ENCODE measurements around the gene FHOD3.

Gene FHOD3

DNA sequence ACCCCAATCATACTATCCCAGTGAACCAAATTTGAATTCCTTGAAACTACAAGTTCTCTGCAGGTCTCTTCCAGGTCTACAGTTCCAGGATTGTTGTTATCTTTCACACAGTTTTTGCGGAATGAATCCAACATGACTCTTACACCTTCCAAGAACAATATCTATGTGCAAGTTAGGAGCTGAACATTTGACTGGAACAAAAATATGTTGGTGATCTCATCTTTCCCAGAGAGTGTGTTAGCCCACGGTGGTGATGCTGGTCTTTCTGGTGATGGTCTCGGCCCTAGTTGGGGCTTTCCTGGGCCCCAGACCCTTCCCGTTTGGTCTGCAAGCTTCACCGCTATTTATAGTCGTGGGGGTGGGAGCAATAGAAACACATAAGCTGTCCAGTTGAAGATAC is 357.6 kb downstream of the FHOD3 start:
- H3K27ac ChIP-seq (ENCODE audit: low read depth, low read length): no peak overlapping the region
- H3K27me3 ChIP-seq (ENCODE audit: insufficient read depth, low read length): no peaks in the 10 kb centered on the region
- 97% methylated on average over 6 of the region's 6 CpGs for WGBS

DNA sequence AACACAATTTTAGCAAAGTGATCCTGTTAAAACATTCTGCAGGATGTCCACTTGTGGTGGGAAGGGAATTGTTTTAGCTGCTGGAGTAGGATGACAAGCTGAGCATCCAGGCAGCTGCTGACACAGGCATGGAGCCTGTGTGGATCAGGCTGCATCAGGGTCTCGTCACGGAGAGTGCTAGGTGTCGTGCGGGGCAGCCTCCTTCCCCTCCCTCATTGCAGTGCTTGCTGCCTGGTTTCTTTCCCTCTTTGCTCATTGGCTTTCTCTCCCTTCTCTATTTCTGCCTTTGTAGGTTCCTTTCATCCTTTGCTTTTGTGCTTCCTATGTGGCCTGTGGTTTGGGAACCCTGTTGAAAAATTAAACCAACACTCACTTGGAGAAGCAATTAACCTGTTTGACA is 358.4 kb downstream of the FHOD3 start:
- H3K36me3 ChIP-seq (ENCODE audit: insufficient read depth, low read length): no peaks in the 10 kb centered on the region
- H3K4me3 ChIP-seq (ENCODE audit: low read length): no peak overlapping the region
- WGBS: 88% methylated on average over 4 of the region's 4 CpGs
- no peaks in the 10 kb centered on the region for H3K27me3 ChIP-seq (ENCODE audit: insufficient read depth, low read length)
- H3K4me1 ChIP-seq (ENCODE audit: insufficient read depth, low read length): no peaks in the 10 kb centered on the region
- no peaks in the 10 kb centered on the region for H3K9me3 ChIP-seq (ENCODE audit: insufficient read depth, low read depth, low read length)
- no peak overlapping the region for H3K27ac ChIP-seq (ENCODE audit: low read depth, low read length)
- H3K9ac ChIP-seq (ENCODE audit: low read depth, low read length): no peak overlapping the region

More for the DNA sequence above, 357.6 kb downstream of the FHOD3 start:
- Histone ChIP-seq H3K4me3 (ENCODE audit: low read length) (no peak overlapping the region), H3K4me1 (ENCODE audit: insufficient read depth, low read length) (no peaks in the 10 kb centered on the region; the same call in 1 of the 2 replicates), H3K9me3 (ENCODE audit: insufficient read depth, low read depth, low read length) (no peaks in the 10 kb centered on the region), H3K9ac (ENCODE audit: low read depth, low read length) (no peak overlapping the region), H3K36me3 (ENCODE audit: insufficient read depth, low read length) (no peaks in the 10 kb centered on the region)

DNA sequence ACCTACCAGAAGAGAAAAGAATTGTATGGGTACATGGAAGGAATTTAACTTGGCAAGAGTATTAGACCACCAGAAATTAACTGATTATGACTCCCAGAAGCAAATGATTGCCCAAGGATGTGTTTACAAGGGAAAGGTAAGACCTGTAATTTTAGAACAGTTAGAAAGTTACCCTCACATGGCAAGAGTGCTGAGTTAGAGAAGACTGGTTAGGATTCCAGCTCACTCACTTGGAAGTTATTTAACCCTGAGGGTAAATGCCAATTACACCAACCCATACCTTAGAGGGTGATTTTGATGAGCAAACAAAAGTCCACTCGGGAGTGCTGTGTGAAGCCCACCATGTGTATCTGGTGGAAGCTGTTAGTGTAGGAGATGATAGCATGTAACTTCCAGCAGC is 361.1 kb downstream of the FHOD3 start:
- Histone ChIP-seq H3K4me1 (ENCODE audit: insufficient read depth, low read length) (no peaks in the 10 kb centered on the region), H3K36me3 (ENCODE audit: insufficient read depth, low read length) (no peaks in the 10 kb centered on the region), H3K4me3 (ENCODE audit: low read length) (no peak overlapping the region), H3K9me3 (ENCODE audit: insufficient read depth, low read depth, low read length) (no peaks in the 10 kb centered on the region), H3K27me3 (ENCODE audit: insufficient read depth, low read length) (no peaks in the 10 kb centered on the region), H3K27ac (ENCODE audit: low read depth, low read length) (no peak overlapping the region), H3K9ac (ENCODE audit: low read depth, low read length) (no peak overlapping the region)
- no CpG with 5 or more reads among the region's 1 CpG for WGBS

DNA sequence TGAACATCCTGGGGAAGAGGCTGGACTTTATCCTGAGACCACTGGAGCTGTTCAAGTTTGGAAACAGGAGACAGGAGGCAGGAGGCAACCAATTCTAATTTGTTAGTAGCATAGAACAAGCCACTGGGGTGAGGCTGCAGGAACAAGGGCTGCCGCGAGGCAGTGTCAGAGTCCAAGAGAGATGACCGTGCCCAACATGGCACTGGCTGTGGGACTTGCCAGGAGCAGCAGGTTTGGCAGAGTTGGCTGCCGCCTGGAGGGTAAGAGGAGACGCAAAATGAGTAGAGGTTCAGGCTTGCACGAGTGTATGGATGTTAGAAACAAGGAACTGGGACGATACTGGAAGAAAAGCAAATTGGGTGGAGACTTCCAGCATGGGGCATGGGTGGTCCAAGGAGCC is 362.8 kb downstream of the FHOD3 start:
- no peaks in the 10 kb centered on the region for H3K27me3 ChIP-seq (ENCODE audit: insufficient read depth, low read length)
- H3K4me1 ChIP-seq (ENCODE audit: insufficient read depth, low read length): no peaks in the 10 kb centered on the region
- 92% methylated on average over 7 of the region's 7 CpGs for WGBS
- no peaks in the 10 kb centered on the region for H3K36me3 ChIP-seq (ENCODE audit: insufficient read depth, low read length)
- H3K4me3 ChIP-seq (ENCODE audit: low read length): no peak overlapping the region
- no peak overlapping the region for H3K27ac ChIP-seq (ENCODE audit: low read depth, low read length)
- H3K9ac ChIP-seq (ENCODE audit: low read depth, low read length): no peak overlapping the region
- H3K9me3 ChIP-seq (ENCODE audit: insufficient read depth, low read depth, low read length): no peaks in the 10 kb centered on the region

GRCh38 chr18:36661999-36662398 is 364.5 kb downstream of the FHOD3 start:
- Histone ChIP-seq H3K4me3 (ENCODE audit: low read length) (no peak overlapping the region), H3K27me3 (ENCODE audit: insufficient read depth, low read length) (no peaks in the 10 kb centered on the region), H3K27ac (ENCODE audit: low read depth, low read length) (no peak overlapping the region), H3K9me3 (ENCODE audit: insufficient read depth, low read depth, low read length) (no peaks in the 10 kb centered on the region), H3K4me1 (ENCODE audit: insufficient read depth, low read length) (no peaks in the 10 kb centered on the region), H3K36me3 (ENCODE audit: insufficient read depth, low read length) (no peaks in the 10 kb centered on the region), H3K9ac (ENCODE audit: low read depth, low read length) (no peak overlapping the region)
- 73% methylated on average over 5 of the region's 5 CpGs for WGBS

GRCh38 chr18:36663312-36663711 is 365.8 kb downstream of the FHOD3 start:
- Histone ChIP-seq H3K9me3 (ENCODE audit: insufficient read depth, low read depth, low read length) (no peaks in the 10 kb centered on the region), H3K27me3 (ENCODE audit: insufficient read depth, low read length) (no peaks in the 10 kb centered on the region), H3K27ac (ENCODE audit: low read depth, low read length) (no peak overlapping the region), H3K4me1 (ENCODE audit: insufficient read depth, low read length) (no peaks in the 10 kb centered on the region), H3K36me3 (ENCODE audit: insufficient read depth, low read length) (no peaks in the 10 kb centered on the region), H3K9ac (ENCODE audit: low read depth, low read length) (no peak overlapping the region), H3K4me3 (ENCODE audit: low read length) (no peak overlapping the region)
- WGBS: 96% methylated on average over 2 of the region's 2 CpGs

DNA sequence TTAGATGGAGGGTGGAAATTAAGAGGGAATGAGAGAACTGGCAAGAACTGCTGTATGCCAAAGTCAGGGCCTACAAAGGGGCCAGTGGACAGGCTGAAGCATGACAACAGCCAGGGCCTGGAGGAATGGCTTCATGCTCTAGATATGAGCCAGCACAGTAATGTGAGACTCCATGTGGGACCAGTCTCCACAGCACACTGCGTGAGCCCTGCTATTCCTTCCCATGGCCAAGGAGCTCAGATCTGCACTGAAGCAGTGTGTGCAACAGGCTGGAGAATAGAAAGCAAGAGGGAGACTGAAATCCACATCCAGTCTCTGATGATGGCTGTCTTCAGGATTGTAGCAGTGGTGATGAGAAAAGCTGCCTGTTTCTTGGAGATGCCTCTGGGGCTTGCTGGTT is 368.4 kb downstream of the FHOD3 start:
- no peak overlapping the region for H3K27ac ChIP-seq (ENCODE audit: low read depth, low read length)
- H3K9ac ChIP-seq (ENCODE audit: low read depth, low read length): no peak overlapping the region
- no peaks in the 10 kb centered on the region for H3K4me1 ChIP-seq (ENCODE audit: insufficient read depth, low read length)
- H3K36me3 ChIP-seq (ENCODE audit: insufficient read depth, low read length): no peaks in the 10 kb centered on the region
- no peaks in the 10 kb centered on the region for H3K9me3 ChIP-seq (ENCODE audit: insufficient read depth, low read depth, low read length)
- no peaks in the 10 kb centered on the region for H3K27me3 ChIP-seq (ENCODE audit: insufficient read depth, low read length)
- H3K4me3 ChIP-seq (ENCODE audit: low read length): no peak overlapping the region
- 94% methylated on average over 1 of the region's 1 CpG for WGBS

DNA sequence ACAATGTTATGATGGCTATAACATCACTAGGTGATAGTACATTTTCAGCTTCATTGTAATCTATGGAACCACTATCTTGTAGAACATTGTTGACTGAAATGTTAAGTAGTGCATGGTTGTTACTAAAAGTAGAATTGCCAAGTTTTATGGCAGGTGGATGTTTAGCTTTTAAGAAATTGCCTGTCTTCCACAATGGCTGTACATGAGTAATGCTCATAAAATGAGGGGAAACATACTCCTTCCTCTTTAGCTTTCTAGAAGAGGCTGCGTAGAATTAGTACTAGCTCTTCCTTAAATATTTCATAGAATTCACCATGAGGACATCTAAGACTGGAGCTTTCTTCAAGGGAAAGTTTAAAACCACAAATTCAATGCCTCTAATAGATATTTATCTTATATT is 370.3 kb downstream of the FHOD3 start:
- H3K4me3 ChIP-seq (ENCODE audit: low read length): no peak overlapping the region
- no peaks in the 10 kb centered on the region for H3K36me3 ChIP-seq (ENCODE audit: insufficient read depth, low read length)
- 0 out of 2 replicates have a peak, but pooled peaks cover 1% of the 10 kb centered on the region for H3K4me1 ChIP-seq (ENCODE audit: insufficient read depth, low read length)
- 83% methylated on average over 1 of the region's 1 CpG for WGBS
- no peak overlapping the region for H3K9ac ChIP-seq (ENCODE audit: low read depth, low read length)
- no peaks in the 10 kb centered on the region for H3K27me3 ChIP-seq (ENCODE audit: insufficient read depth, low read length)
- H3K27ac ChIP-seq (ENCODE audit: low read depth, low read length): no peak overlapping the region
- H3K9me3 ChIP-seq (ENCODE audit: insufficient read depth, low read depth, low read length): no peaks in the 10 kb centered on the region

GRCh38 chr18:36668349-36668748 is 370.8 kb downstream of the FHOD3 start:
- Histone ChIP-seq H3K9me3 (ENCODE audit: insufficient read depth, low read depth, low read length) (no peaks in the 10 kb centered on the region), H3K27ac (ENCODE audit: low read depth, low read length) (no peak overlapping the region), H3K9ac (ENCODE audit: low read depth, low read length) (no peak overlapping the region), H3K4me1 (ENCODE audit: insufficient read depth, low read length) (peaks cover 7% of the 10 kb centered on the region; the same call in 1 of the 2 replicates), H3K27me3 (ENCODE audit: insufficient read depth, low read length) (no peaks in the 10 kb centered on the region), H3K4me3 (ENCODE audit: low read length) (no peak overlapping the region), H3K36me3 (ENCODE audit: insufficient read depth, low read length) (no peaks in the 10 kb centered on the region)
- no CpG with 5 or more reads among the region's 1 CpG for whole genome bisulfite sequencing

- no peak overlapping the region for H3K27ac ChIP-seq (ENCODE audit: low read depth, low read length)
- H3K9me3 ChIP-seq (ENCODE audit: insufficient read depth, low read depth, low read length): peaks cover 16% of the 10 kb centered on the region; the same call in 1 of the 2 replicates
- no peak overlapping the region for H3K4me3 ChIP-seq (ENCODE audit: low read length)
- H3K4me1 ChIP-seq (ENCODE audit: insufficient read depth, low read length): peaks cover 9% of the 10 kb centered on the region; the same call in 1 of the 2 replicates
- no peak overlapping the region for H3K9ac ChIP-seq (ENCODE audit: low read depth, low read length)
- no peaks in the 10 kb centered on the region for H3K36me3 ChIP-seq (ENCODE audit: insufficient read depth, low read length)
- WGBS: 95% methylated on average over 10 of the region's 11 CpGs
- H3K27me3 ChIP-seq (ENCODE audit: insufficient read depth, low read length): no peaks in the 10 kb centered on the region
Measured at GRCh38 chr18:36672437-36673344, 375.2 kb downstream of the FHOD3 start.

- H3K27me3 ChIP-seq (ENCODE audit: insufficient read depth, low read length): no peaks in the 10 kb centered on the region
- H3K9me3 ChIP-seq (ENCODE audit: insufficient read depth, low read depth, low read length): peaks cover 16% of the 10 kb centered on the region; the same call in 1 of the 2 replicates
- no peaks in the 10 kb centered on the region for H3K36me3 ChIP-seq (ENCODE audit: insufficient read depth, low read length)
- peaks cover 9% of the 10 kb centered on the region; the same call in 1 of the 2 replicates for H3K4me1 ChIP-seq (ENCODE audit: insufficient read depth, low read length)
- H3K9ac ChIP-seq (ENCODE audit: low read depth, low read length): no peak overlapping the region
- no peak overlapping the region for H3K27ac ChIP-seq (ENCODE audit: low read depth, low read length)
- 85% methylated on average over 2 of the region's 3 CpGs for WGBS
- H3K4me3 ChIP-seq (ENCODE audit: low read length): no peak overlapping the region
Measured at GRCh38 chr18:36673452-36673851, 375.9 kb downstream of the FHOD3 start.

Measured in HUES64 (cell line).